Parathyroid adenoma (tissue), 2 donors: Measurements from ENCODE around the gene NR4A3.

Experiments used
- H2AFZ ChIP-seq: fragments of 300-600 bp; sonication (generic); one replicate; pipeline ENCODE4 v1.7.0; 2017; ENCODE audit warnings: antibody characterized with exemption, mild to moderate bottlenecking
- H3K27ac ChIP-seq: fragments of 300-600 bp; sonication (generic); one replicate; pipeline ENCODE4 v1.7.0; 2017
- H3K27me3 ChIP-seq: fragments of 300-600 bp; sonication (generic); one replicate; pipeline ENCODE4 v1.7.0; 2017; ENCODE audit warnings: low read length; ENCODE audit not compliant: control insufficient read depth, insufficient read depth
- H3K36me3 ChIP-seq: fragments of 300-600 bp; sonication (generic); one replicate; pipeline ENCODE4 v1.7.0; 2017; ENCODE audit warnings: low read length; ENCODE audit not compliant: control insufficient read depth, insufficient read depth
- H3K4me1 ChIP-seq: fragments of 300-600 bp; sonication (generic); one replicate; pipeline ENCODE4 v1.7.0; 2017; ENCODE audit warnings: control low read depth
- H3K4me2 ChIP-seq: fragments of 300-600 bp; sonication (generic); one replicate; pipeline ENCODE4 v1.7.0; 2017; ENCODE audit warnings: low read length
- H3K4me3 ChIP-seq: fragments of 300-600 bp; sonication (generic); one replicate; pipeline ENCODE4 v1.7.0; 2017; ENCODE audit warnings: low read depth, low read length
- H3K79me2 ChIP-seq: fragments of 300-600 bp; sonication (generic); one replicate; pipeline ENCODE4 v1.7.0; 2017; ENCODE audit warnings: control low read depth
- H3K9ac ChIP-seq: fragments of 300-600 bp; sonication (generic); one replicate; pipeline ENCODE4 v1.7.0; 2017; ENCODE audit warnings: mild to moderate bottlenecking
- H3K9me3 ChIP-seq: fragments of 300-600 bp; sonication (generic); one replicate; pipeline ENCODE4 v1.7.0; 2017; ENCODE audit warnings: low read length; ENCODE audit not compliant: control insufficient read depth
- TF ChIP-seq, protein P1 (sequence below): fragments of 300-600 bp; sonication (generic); IDR thresholded peaks from one replicate; pipeline ENCODE4 v1.7.0; 2017; ENCODE audit warnings: antibody characterized with exemption, mild to moderate bottlenecking
- donor health status: primary hyperparathyroidism.

Gene NR4A3

DNA sequence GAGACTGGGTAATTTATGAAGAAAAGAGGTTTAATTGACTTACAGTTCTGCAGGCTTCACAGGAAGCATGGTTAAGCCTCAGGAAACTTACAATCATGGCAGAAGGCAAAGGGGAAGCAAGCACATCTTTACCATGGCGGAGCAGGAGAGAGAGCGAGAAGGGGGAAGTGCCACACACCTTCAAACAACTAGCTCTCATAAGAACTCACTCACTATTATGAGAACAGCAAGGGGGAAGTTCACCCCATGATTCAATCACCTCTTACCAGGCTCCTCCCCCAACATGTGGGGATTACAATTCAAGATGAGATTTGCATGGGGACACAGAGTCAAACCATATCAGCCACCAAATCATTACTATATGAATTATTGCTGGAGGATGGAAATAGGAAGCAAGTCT is 54.5 kb downstream of the NR4A3 start:
- TF ChIP-seq, protein P1, sequence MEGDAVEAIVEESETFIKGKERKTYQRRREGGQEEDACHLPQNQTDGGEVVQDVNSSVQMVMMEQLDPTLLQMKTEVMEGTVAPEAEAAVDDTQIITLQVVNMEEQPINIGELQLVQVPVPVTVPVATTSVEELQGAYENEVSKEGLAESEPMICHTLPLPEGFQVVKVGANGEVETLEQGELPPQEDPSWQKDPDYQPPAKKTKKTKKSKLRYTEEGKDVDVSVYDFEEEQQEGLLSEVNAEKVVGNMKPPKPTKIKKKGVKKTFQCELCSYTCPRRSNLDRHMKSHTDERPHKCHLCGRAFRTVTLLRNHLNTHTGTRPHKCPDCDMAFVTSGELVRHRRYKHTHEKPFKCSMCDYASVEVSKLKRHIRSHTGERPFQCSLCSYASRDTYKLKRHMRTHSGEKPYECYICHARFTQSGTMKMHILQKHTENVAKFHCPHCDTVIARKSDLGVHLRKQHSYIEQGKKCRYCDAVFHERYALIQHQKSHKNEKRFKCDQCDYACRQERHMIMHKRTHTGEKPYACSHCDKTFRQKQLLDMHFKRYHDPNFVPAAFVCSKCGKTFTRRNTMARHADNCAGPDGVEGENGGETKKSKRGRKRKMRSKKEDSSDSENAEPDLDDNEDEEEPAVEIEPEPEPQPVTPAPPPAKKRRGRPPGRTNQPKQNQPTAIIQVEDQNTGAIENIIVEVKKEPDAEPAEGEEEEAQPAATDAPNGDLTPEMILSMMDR = no peak
- Histone ChIP-seq H3K9ac (no peak overlapping the region), H3K27ac (no peak overlapping the region)

DNA sequence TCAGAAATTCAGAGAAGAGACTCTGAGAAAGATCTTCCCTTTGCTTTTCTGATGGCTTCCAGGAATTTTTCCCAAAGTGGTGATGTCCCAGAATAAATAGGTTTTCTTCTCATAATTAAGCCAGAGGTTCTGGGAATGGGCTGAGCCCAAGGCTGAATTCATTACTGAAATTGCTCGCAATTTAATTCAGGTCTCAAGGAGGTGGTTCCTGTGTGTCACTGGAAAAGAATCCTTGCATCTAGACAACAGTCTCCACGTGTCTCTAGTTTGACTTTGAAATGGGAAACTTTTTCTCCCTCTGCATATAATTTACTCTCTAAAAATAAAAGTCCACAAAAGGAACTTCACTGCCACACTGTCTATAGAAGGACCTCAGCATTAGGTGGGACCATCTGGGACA is 57.0 kb downstream of the NR4A3 start:
- H3K4me2 ChIP-seq = no peak overlapping the region
- H3K27me3 ChIP-seq = no peaks in the 10 kb centered on the region
- TF ChIP-seq, protein P1 = no peak
- no peak overlapping the region for H3K4me3 ChIP-seq
- no peaks in the 10 kb centered on the region for H3K36me3 ChIP-seq
- H3K9me3 ChIP-seq = no peaks in the 10 kb centered on the region
- no peaks in the 10 kb centered on the region for H3K4me1 ChIP-seq
- no peaks in the 10 kb centered on the region for H3K79me2 ChIP-seq
- H3K27ac ChIP-seq = no peak overlapping the region
- H2AFZ ChIP-seq = no peak overlapping the region
- no peak overlapping the region for H3K9ac ChIP-seq

More for the DNA sequence above, 54.5 kb downstream of the NR4A3 start:
- Histone ChIP-seq H3K9me3 (no peaks in the 10 kb centered on the region), H3K4me1 (no peaks in the 10 kb centered on the region), H3K36me3 (no peaks in the 10 kb centered on the region), H3K79me2 (no peaks in the 10 kb centered on the region), H3K4me2 (no peak overlapping the region), H3K27me3 (no peaks in the 10 kb centered on the region), H2AFZ (no peak overlapping the region), H3K4me3 (no peak overlapping the region)

DNA sequence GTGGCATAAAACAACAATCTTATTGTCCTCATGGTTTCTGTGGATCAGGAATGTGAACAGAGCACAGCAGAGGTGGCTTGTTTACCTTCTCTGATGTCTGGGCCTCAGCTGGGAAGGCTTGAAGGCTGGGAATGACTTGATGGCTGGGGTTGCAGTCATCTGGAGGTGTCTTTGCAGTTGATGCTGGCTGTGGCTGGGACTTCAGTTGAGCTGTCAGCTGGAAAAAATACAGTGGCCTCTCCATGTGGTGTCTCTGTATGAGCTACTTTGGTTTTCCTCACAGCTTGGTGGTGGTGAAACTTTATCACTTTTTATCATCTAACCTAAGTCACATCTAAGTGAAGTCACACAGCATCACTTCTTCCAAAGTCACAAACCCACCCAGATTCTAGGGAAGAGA is 60.1 kb downstream of the NR4A3 start:
- Histone ChIP-seq H2AFZ (no peak overlapping the region), H3K27ac (no peak overlapping the region), H3K4me3 (no peak overlapping the region), H3K9ac (no peak overlapping the region), H3K9me3 (no peaks in the 10 kb centered on the region), H3K27me3 (no peaks in the 10 kb centered on the region), H3K4me2 (no peak overlapping the region), H3K36me3 (no peaks in the 10 kb centered on the region), H3K4me1 (no peaks in the 10 kb centered on the region), H3K79me2 (no peaks in the 10 kb centered on the region)
- TF ChIP-seq, protein P1 = no peak

- Histone ChIP-seq H3K4me2 (no peak overlapping the region), H3K36me3 (no peaks in the 10 kb centered on the region), H3K9ac (no peak overlapping the region), H3K79me2 (no peaks in the 10 kb centered on the region), H3K4me1 (no peaks in the 10 kb centered on the region), H3K9me3 (no peaks in the 10 kb centered on the region), H3K27me3 (no peaks in the 10 kb centered on the region), H2AFZ (no peak overlapping the region), H3K27ac (no peak overlapping the region), H3K4me3 (no peak overlapping the region)
- TF ChIP-seq, protein P1 = no peak
Measured at GRCh38 chr9:99885747-99886146, 64.1 kb downstream of the NR4A3 start.

DNA sequence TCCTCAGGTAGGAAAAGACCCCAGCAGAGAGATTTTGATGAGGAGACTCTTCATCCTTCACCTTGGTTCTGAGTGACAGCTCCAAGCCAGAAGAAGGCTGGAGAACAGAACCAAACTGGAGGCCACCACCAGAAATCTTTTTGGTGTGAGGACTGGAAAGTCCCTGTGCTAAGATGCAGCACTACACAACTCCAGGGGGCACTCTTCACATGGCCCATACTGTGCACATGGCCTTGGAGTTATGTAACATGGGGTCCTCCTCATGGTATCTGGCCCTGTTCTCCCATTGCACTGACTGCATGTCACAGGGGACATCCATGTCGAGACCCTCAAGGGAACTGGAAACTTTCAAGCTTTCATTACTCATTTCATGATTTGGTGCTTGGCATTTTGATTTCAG is 67.4 kb downstream of the NR4A3 start:
- Histone ChIP-seq H3K4me3 (no peak overlapping the region), H3K9me3 (no peaks in the 10 kb centered on the region), H3K4me1 (no peaks in the 10 kb centered on the region), H3K27me3 (no peaks in the 10 kb centered on the region), H2AFZ (no peak overlapping the region), H3K4me2 (no peak overlapping the region), H3K79me2 (no peaks in the 10 kb centered on the region), H3K27ac (no peak overlapping the region), H3K9ac (no peak overlapping the region), H3K36me3 (no peaks in the 10 kb centered on the region)
- TF ChIP-seq, protein P1 = no peak
